Keratinocyte (primary cell): ENCODE measurements around the gene DIAPH2. TPM values are rescaled to one million over a fixed set of nuclear protein-coding genes. Genes with fewer than 3 reads are reported as not detected.

Source experiments
- DNase-seq: peaks from one replicate; pipeline ENCODE4 v3.0.0-alpha.2; 2011; ENCODE audit warnings: low read depth, missing footprints, low spot score
- FAIRE-seq: peaks from 2 replicates; lab custom pipeline; 2011; peaks lifted over from hg19 to GRCh38; lab: Jason Lieb, UNC
- H2AFZ ChIP-seq: 2 replicates; pipeline ENCODE4 v1.6.0; 2012; ENCODE audit warnings: low read length, control low read depth, inconsistent platforms; ENCODE audit not compliant: control insufficient read depth
- H3K27ac ChIP-seq: 2 replicates; pipeline ENCODE4 v1.5.1; 2011; ENCODE audit warnings: low read length; ENCODE audit not compliant: control insufficient read depth, insufficient read depth
- H3K27me3 ChIP-seq: 3 replicates; pipeline ENCODE4 v1.6.0; 2011; ENCODE audit warnings: low read length; ENCODE audit not compliant: control insufficient read depth, insufficient read depth; ENCODE audit errors: extremely low read depth
- H3K36me3 ChIP-seq, 2 experiments: 2 replicates in 1 of 2; 3 replicates in 1 of 2; pipeline ENCODE4 v1.5.1; 2011; ENCODE audit warnings: low read length in 2 of 2, mild to moderate bottlenecking in 1 of 2; ENCODE audit not compliant: control insufficient read depth in 2 of 2, insufficient read depth in 2 of 2; ENCODE audit errors: extremely low read depth in 1 of 2
- H3K4me1 ChIP-seq: 3 replicates; pipeline ENCODE4 v1.5.1; 2011; ENCODE audit warnings: low read length; ENCODE audit not compliant: control insufficient read depth, insufficient read depth; ENCODE audit errors: extremely low read depth
- H3K4me2 ChIP-seq: 3 replicates; pipeline ENCODE4 v1.6.0; 2011; ENCODE audit warnings: low read depth, low read length; ENCODE audit not compliant: control insufficient read depth, insufficient read depth; ENCODE audit errors: extremely low read depth
- H3K4me3 ChIP-seq, 3 experiments: fragments of 200-600 bp in 1 of 3; sonication (generic) in 1 of 3; 2 replicates in 2 of 3; 3 replicates in 1 of 3; pipeline ENCODE4 v1.5.1; 2011 to 2016; ENCODE audit warnings: low read length in 3 of 3, mild to moderate bottlenecking in 3 of 3, control low read depth in 2 of 3, inconsistent platforms in 1 of 3, low read depth in 1 of 3, mixed read lengths in 1 of 3, mixed run types in 1 of 3, moderate library complexity in 1 of 3; ENCODE audit not compliant: control insufficient read depth in 2 of 3, insufficient read depth in 2 of 3; ENCODE audit errors: extremely low read depth in 1 of 3
- H3K79me2 ChIP-seq: 2 replicates; pipeline ENCODE4 v1.6.0; 2012; ENCODE audit warnings: low read length; ENCODE audit not compliant: control insufficient read depth, insufficient read depth
- H3K9ac ChIP-seq: 3 replicates; pipeline ENCODE4 v1.6.0; 2011; ENCODE audit warnings: low read length; ENCODE audit not compliant: control insufficient read depth, insufficient read depth; ENCODE audit errors: extremely low read depth
- H3K9me1 ChIP-seq: 3 replicates; pipeline ENCODE4 v1.6.0; 2011; ENCODE audit warnings: low read length; ENCODE audit not compliant: control insufficient read depth, insufficient read depth; ENCODE audit errors: extremely low read depth
- H3K9me3 ChIP-seq: 2 replicates; pipeline ENCODE4 v1.5.1; 2012; ENCODE audit warnings: low read depth, low read length; ENCODE audit not compliant: control insufficient read depth
- H4K20me1 ChIP-seq: 3 replicates; pipeline ENCODE4 v1.6.0; 2011; ENCODE audit warnings: low read length; ENCODE audit not compliant: control insufficient read depth, insufficient read depth; ENCODE audit errors: extremely low read depth
- EZH2 ChIP-seq: IDR thresholded peaks from one replicate; pipeline ENCODE4 v1.6.1; 2012; ENCODE audit warnings: inconsistent platforms, mild to moderate bottlenecking, low read length, moderate library complexity
- dilution Hi-C: fragments of 300-500 bp; cut with MboI; formaldehyde crosslinking; loops from one replicate; pipeline ENCODE4 v1.7.0; 2020; ENCODE audit warnings: low sequenced_read_pairs; ENCODE audit not compliant: extremely low pct_ligation_motif_present
- polyA plus RNA-seq, 5 experiments: library from polyadenylated mRNA; depleted of rRNA in 3 of 5; stranded (reverse) in 3 of 5; stranded (forward) in 1 of 5; unstranded in 1 of 5; fragments of >200 nt; gene quantifications; 1 replicate in 1 of 5; 2 replicates in 3 of 5; 3 replicates in 1 of 5; pipeline versions ENCODE4 v1.2.1 to v1.2.3, GENCODE V29; 2011 to 2012; ENCODE audit warnings: missing spikeins in 2 of 5, low read depth in 1 of 5, low replicate concordance in 1 of 5
- TF ChIP-seq, protein P1 (sequence below), 3 experiments: IDR thresholded peaks in 1 of 3; conservative IDR thresholded peaks in 1 of 3; optimal IDR thresholded peaks in 1 of 3; 2 replicates in 2 of 3; 3 replicates in 1 of 3; pipeline versions ENCODE3 to v1.5.1; 2011; ENCODE audit warnings: low read length in 3 of 3, mild to moderate bottlenecking in 3 of 3, moderate library complexity in 2 of 3, control low read depth in 1 of 3, inconsistent platforms in 1 of 3; ENCODE audit not compliant: insufficient read depth in 2 of 3; ENCODE audit errors: extremely low read depth in 1 of 3

Gene DIAPH2
- polyA plus RNA-seq, 1 donor (not counting 4 experiments of a cell fraction or from before 2014, with no cell fraction given), result 7.4 TPM

DNA sequence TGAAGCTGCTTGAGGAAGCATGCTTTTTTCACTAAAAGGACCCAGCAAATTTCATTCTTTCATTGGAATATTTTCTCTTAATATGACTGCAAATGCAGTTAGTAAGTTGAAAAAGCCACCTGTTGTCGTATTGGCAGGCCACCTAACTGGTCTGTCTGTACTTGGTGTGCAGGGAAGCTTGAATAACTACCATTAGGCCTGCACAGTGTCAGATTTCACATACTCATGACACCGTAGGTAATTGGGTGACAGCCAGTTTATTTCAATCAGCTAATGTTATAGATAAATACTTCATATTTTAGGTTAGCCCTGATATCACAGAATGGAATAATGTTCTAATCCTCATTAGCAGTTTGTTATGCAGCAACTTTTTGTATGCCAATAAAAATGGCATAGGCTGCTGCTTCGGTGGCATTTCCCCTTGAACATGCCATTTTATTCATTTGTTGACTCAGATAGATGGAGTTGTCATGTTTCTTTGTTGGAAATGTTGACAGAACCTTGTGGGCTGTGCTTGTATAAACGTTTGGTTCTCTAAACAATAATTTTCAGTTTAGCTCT is 372.8 kb downstream of the DIAPH2 start:
- no peak for FAIRE-seq

GRCh38 chrX:97060020-97060419 is 375.4 kb downstream of the DIAPH2 start:
- FAIRE-seq (no peak), DNase-seq (no peak)
- Histone ChIP-seq H3K27me3 (no peaks in the 10 kb centered on the region), H3K9me3 (no peaks in the 10 kb centered on the region), H3K9ac (no peak overlapping the region), H3K4me2 (no peak overlapping the region), H3K9me1 (no peaks in the 10 kb centered on the region), H2AFZ (no peak overlapping the region), H3K27ac (no peak overlapping the region), H3K4me1 (no peaks in the 10 kb centered on the region), H3K36me3 (no peaks in the 10 kb centered on the region), H3K79me2 (no peaks in the 10 kb centered on the region), H4K20me1 (no peaks in the 10 kb centered on the region), H3K4me3 (no peak overlapping the region)
- TF ChIP-seq EZH2, result no peak
- TF ChIP-seq, protein P1, sequence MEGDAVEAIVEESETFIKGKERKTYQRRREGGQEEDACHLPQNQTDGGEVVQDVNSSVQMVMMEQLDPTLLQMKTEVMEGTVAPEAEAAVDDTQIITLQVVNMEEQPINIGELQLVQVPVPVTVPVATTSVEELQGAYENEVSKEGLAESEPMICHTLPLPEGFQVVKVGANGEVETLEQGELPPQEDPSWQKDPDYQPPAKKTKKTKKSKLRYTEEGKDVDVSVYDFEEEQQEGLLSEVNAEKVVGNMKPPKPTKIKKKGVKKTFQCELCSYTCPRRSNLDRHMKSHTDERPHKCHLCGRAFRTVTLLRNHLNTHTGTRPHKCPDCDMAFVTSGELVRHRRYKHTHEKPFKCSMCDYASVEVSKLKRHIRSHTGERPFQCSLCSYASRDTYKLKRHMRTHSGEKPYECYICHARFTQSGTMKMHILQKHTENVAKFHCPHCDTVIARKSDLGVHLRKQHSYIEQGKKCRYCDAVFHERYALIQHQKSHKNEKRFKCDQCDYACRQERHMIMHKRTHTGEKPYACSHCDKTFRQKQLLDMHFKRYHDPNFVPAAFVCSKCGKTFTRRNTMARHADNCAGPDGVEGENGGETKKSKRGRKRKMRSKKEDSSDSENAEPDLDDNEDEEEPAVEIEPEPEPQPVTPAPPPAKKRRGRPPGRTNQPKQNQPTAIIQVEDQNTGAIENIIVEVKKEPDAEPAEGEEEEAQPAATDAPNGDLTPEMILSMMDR (optimal IDR thresholded peaks at IDR 0.05 in 1 of 3, IDR thresholded peaks at IDR 0.05 in 1 of 3, conservative IDR thresholded peaks at IDR 0.05 in 1 of 3; ENCODE audit: extremely low read depth in 1 of 3, insufficient read depth in 2 of 3, low read length in 3 of 3), result no peak
- dilution Hi-C loops, result no loop called here

More for the DNA sequence above, 372.8 kb downstream of the DIAPH2 start:
- no peaks in the 10 kb centered on the region for H3K4me1 ChIP-seq
- no peak overlapping the region for H3K4me2 ChIP-seq
- no peaks in the 10 kb centered on the region for H3K36me3 ChIP-seq
- TF ChIP-seq EZH2, result no peak
- TF ChIP-seq, protein P1 (optimal IDR thresholded peaks at IDR 0.05 in 1 of 3, IDR thresholded peaks at IDR 0.05 in 1 of 3, conservative IDR thresholded peaks at IDR 0.05 in 1 of 3; ENCODE audit: extremely low read depth in 1 of 3, insufficient read depth in 2 of 3, low read length in 3 of 3), result no peak
- H2AFZ ChIP-seq, result no peak overlapping the region
- dilution Hi-C loops, result no loop called here
- H3K79me2 ChIP-seq, result no peaks in the 10 kb centered on the region
- no peak overlapping the region for H3K4me3 ChIP-seq
- no peaks in the 10 kb centered on the region for H3K9me1 ChIP-seq
- no peak overlapping the region for H3K9ac ChIP-seq
- DNase-seq, result no peak
- no peak overlapping the region for H3K27ac ChIP-seq
- no peaks in the 10 kb centered on the region for H3K27me3 ChIP-seq
- no peaks in the 10 kb centered on the region for H4K20me1 ChIP-seq
- H3K9me3 ChIP-seq, result no peaks in the 10 kb centered on the region
